IPS-18c (cell line): Measurements from ENCODE around the gene TRIM4.
"Not testable (repeated sequence)": the region's sequence is repeated elsewhere in the genome, so short reads cannot be mapped to it uniquely, and the experiment has no call there.

Experiments
- H3K4me3 ChIP-seq: 2 replicates; pipeline ENCODE4 v1.7.0; 2013; ENCODE audit warnings: low read depth, mild to moderate bottlenecking, low read length, moderate library complexity; ENCODE audit not compliant: insufficient read depth
- H3K9me3 ChIP-seq: one replicate; pipeline ENCODE4 v1.6.1; 2013; ENCODE audit warnings: mild to moderate bottlenecking, low read length, moderate library complexity; ENCODE audit not compliant: control insufficient read depth, insufficient read depth

Gene TRIM4

DNA sequence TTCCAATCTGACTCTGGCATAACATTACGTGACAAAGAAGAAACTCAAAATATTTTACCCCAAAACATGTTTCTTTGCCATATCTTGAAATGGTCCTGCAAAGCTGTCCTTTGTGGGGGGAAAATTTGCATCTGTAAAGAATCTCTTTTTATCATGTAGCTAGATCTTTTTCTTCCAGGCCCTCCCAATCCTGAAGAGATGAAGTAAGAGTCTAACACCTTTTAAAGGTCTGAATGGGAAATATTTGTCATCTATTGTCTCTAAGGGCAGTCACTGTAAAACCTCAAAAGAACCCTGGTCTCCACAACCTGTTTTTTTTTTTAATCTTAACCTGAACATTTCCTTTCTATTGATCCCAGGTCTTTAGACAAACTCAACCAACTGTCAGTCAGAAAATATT is 51.1 kb downstream of the TRIM4 start:
- Histone ChIP-seq H3K9me3 (no peaks in the 10 kb centered on the region), H3K4me3 (no peak overlapping the region)

DNA sequence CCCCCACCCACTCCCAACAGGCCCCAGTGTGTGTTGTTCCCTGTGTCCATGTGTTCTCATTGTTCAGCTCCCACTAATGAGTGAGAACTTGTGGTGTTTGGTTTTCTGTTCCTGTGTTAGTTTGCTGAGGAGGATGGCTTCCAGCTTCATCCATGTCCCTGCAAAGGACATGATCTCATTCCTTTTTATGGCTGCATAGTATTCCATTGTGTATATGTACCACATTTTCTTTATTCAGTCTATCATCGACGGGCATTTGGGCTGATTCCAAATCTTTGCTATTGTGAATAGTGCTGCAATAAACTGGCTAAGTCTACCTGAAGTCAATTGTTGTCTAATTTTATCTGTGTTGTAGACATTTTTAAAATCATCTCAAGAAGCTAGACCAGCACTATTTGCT is 51.9 kb downstream of the TRIM4 start:
- H3K4me3 ChIP-seq, H3K9me3 ChIP-seq: not testable (repeated sequence)

DNA sequence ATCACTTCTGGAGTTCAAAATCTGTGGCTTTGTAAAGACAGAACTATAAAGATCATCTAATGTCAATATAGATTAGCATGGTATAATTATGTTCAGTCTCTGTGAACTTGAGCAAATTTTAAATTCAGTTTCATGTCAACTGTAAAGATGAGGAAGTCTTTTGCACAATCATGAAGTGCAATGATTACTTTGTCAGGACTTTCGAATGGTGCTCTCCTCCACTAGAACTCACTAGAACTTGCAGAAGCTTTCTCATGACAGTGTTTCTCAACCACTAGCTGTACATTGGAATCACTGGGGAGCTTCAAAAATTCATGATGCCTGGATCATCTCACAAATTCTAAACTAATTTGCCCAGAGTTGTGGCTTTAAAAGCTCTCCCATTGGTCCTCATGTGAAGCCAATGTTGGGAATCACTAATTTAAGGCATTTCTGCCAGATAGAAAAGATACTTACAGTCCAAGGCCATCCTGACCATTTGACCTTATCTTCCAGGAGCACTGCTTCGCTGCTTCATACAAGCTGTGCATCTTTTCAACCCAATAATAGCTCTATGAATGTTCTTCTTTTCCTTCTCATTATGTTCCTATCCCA is 55.4 kb downstream of the TRIM4 start:
- Histone ChIP-seq H3K4me3 (no peak overlapping the region), H3K9me3 (no peaks in the 10 kb centered on the region)

DNA sequence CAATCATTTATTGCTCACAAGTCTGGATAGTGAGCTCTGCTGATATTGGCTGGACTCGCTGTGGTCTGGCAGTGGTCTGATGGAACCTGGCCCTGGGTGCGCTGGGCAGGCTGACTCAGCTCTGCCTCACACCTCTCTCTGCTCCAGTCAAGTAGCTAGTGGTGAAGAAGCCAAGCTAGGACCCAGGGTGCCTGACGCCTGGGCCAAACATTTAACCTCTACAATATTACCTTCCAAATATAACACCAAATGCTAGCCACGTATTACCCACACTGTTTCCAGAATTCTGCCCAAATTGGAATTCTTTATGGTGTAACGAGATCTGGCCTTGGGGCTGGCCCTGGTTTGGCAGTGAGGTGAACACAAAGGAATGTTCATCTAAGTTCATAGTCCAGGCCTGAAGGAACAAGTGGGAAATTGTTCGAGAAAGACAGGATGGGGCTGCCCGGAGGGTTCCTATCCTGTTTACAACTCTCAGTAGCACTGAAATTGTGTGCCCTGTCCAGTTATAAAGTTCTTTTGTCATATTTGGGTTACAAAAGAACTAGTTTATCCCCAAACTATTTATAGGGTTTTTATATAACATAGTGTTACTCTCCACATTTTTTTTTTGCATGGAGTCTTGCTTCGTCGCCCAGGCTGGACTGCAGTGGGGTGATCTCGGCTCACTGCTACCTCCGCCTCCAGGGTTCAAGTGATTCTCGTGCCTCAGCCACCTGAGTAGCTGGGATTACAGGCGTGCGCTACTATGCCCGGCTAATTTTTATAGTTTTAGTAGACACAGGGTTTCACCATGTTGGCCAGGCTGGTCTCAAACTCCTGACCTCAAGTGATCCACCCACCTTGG is 58.8 kb downstream of the TRIM4 start:
- no peak overlapping the region for H3K4me3 ChIP-seq

DNA sequence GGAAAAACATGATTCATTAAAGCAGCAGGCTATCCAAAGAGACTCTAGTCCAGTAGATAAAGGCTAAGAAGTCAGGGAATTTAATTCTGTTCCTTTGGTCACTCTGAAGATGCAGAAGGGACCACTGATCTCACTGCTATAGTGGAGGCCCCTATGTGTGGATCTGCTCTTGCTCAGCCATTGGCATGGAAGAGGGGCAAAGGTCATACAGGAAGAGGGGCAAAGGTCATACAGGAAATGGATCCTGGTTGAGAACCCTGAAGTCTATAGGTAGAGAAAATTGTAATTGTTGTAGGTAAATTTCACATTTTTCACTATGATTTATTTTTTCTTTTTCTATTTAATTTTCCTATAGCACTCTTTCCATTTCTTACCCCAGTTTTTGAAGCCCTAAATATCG is 64.1 kb downstream of the TRIM4 start:
- Histone ChIP-seq H3K4me3 (no peak overlapping the region), H3K9me3 (no peaks in the 10 kb centered on the region)

More for the DNA sequence above, 58.8 kb downstream of the TRIM4 start:
- H3K9me3 ChIP-seq: no peaks in the 10 kb centered on the region

DNA sequence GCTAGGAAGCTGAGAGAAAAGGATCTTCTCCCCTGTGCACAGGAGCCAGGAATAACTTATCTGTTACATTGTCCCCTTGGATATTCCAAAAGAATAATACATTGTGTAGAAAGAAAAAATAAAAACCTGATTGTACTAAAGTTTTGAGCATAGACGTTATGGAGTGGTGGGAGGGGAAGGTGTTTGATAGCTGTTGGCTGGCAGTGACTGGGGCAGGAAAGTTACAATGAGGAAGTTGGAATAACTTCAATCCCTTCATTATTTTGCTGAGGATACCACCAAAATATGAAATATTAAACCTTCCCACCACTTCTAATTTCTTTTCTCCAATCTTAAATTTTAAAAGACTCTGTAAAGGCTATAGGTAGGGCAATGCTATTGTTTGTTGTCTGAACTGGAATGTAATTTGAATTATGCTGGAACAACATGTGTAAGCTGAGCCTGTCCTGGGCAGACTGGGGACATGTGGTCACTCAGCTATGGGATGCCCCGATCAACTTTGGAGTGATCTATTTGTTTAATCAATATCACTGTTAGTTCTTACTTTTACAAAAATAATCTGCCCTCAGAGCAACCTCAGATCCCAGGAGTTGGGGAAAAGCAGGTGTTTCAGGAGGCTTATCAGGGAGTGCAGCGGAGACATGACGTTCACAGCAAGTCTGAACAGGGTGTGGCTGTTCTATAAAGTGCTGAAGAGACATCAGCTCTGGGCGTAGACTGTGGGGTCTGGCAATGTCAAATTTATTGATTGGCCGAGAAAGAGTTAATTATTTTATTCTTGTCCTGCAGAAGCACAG is 70.7 kb downstream of the TRIM4 start:
- H3K9me3 ChIP-seq: no peaks in the 10 kb centered on the region

DNA sequence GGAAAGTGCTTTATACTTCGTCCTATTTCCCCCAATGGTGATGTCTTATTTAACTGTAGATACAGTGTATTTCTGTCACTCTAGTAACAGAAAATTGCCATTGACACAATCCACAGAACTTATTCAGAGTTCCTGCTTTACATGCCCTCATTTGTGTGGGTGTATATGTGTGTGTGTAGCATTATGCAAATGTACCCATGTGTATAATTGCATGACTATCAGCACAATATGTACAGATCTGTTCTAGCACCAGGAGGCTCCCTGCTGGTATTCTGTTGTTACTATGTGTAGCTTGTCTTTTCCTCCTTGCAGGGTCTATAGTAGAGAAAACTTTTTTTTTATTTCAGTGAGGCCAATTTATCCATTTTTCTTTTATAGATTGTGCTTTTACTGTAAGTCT is 75.0 kb downstream of the TRIM4 start:
- no peaks in the 10 kb centered on the region for H3K9me3 ChIP-seq

More for the DNA sequence above, 70.7 kb downstream of the TRIM4 start:
- H3K4me3 ChIP-seq: no peak overlapping the region

DNA sequence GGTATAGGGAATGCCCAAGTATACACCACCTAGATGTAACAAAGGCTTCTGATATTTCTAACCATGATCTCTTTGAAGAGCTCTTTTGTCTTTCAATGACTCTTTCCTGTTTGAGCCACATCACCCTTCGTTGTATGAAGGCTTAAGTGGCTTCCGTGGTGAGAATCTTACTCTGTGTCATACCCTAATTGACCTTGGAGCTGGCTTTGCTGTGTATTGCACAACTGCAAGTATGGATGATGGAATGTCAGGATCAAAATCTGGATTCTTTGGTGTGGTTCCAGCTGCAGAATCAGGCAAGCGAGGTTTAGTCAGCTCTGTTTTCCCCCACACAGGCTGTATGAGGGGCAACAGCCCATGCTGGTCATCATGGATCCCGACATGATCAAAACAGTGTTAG is 75.5 kb downstream of the TRIM4 start:
- no peak overlapping the region for H3K4me3 ChIP-seq
- no peaks in the 10 kb centered on the region for H3K9me3 ChIP-seq

More for the DNA sequence above, 75.0 kb downstream of the TRIM4 start:
- H3K4me3 ChIP-seq: no peak overlapping the region

DNA sequence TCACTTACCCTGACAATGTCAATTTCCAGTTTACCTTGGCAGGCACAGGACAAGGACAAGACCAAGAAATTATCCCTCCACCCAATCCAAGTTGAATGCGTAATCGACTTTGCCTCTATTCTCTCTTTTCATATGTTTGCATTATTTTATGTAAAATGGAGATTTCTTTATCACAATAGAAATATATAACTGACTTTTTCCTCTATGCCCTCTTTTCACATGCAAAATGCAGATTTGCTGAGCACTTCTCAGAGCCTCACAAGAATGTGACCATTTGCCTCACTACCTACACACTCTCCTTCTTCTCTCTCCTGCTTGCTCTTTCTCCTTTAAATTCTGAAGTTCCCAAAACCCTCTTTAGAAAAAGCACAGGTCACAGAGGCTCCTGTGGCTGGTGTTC is 76.4 kb downstream of the TRIM4 start:
- no peak overlapping the region for H3K4me3 ChIP-seq
- no peaks in the 10 kb centered on the region for H3K9me3 ChIP-seq
